Gastroesophageal sphincter (tissue), 3 donors: ENCODE results near the gene CHRM4.
"Not testable (repeated sequence)": the region's sequence is repeated elsewhere in the genome, so short reads cannot be mapped to it uniquely, and the experiment has no call there.

Experiments
- POLR2AphosphoS5 ChIP-seq: sonication (generic); formaldehyde crosslinking; IDR thresholded peaks from one replicate; pipeline ENCODE4 v1.6.1; 2017; ENCODE audit warnings: antibody characterized with exemption
- TF ChIP-seq, protein P1 (sequence below), 4 experiments: fragments of 200-600 bp in 2 of 4; fragments of 450-650 bp in 2 of 4; sonication (generic) in 1 of 4; IDR thresholded peaks; one replicate each; pipeline ENCODE4 v1.5.1; 2017 to 2019; ENCODE audit warnings: antibody characterized with exemption in 4 of 4, mild to moderate bottlenecking in 2 of 4, moderate library complexity in 2 of 4

DNA sequence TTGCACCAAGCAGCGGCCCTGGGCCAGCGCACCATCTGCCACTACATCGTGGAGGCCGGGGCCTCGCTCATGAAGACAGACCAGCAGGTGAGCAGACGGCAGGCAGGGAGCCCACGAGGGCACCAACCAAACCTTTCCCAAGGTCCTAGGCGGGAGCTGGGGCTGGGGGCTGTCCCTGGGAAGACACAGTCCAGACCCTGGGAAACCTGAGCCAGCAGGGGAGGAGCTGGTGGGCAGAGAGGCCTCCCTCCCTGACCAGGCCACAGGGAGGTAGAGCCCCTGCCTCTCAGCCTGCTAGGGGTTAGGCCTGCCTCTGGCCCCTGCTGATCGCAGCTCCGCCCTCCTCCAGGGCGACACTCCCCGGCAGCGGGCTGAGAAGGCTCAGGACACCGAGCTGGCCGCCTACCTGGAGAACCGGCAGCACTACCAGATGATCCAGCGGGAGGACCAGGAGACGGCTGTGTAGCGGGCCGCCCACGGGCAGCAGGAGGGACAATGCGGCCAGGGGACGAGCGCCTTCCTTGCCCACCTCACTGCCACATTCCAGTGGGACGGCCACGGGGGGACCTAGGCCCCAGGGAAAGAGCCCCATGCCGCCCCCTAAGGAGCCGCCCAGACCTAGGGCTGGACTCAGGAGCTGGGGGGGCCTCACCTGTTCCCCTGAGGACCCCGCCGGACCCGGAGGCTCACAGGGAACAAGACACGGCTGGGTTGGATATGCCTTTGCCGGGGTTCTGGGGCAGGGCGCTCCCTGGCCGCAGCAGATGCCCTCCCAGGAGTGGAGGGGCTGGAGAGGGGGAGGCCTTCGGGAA lies 11.9 kb downstream of the CHRM4 start:
- TF ChIP-seq POLR2AphosphoS5: not testable (repeated sequence)
- TF ChIP-seq, protein P1, sequence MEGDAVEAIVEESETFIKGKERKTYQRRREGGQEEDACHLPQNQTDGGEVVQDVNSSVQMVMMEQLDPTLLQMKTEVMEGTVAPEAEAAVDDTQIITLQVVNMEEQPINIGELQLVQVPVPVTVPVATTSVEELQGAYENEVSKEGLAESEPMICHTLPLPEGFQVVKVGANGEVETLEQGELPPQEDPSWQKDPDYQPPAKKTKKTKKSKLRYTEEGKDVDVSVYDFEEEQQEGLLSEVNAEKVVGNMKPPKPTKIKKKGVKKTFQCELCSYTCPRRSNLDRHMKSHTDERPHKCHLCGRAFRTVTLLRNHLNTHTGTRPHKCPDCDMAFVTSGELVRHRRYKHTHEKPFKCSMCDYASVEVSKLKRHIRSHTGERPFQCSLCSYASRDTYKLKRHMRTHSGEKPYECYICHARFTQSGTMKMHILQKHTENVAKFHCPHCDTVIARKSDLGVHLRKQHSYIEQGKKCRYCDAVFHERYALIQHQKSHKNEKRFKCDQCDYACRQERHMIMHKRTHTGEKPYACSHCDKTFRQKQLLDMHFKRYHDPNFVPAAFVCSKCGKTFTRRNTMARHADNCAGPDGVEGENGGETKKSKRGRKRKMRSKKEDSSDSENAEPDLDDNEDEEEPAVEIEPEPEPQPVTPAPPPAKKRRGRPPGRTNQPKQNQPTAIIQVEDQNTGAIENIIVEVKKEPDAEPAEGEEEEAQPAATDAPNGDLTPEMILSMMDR (IDR thresholded peaks at IDR 0.05): not testable (repeated sequence)
